Transverse colon (tissue), 4 donors: ENCODE results near the gene MEIS3. TPM values are rescaled to one million over a fixed set of nuclear protein-coding genes. Genes with fewer than 3 reads are reported as not detected.
"Not testable (repeated sequence)": the region's sequence is repeated elsewhere in the genome, so short reads cannot be mapped to it uniquely, and the experiment has no call there.

Source experiments
- DNase-seq: peaks from one replicate; pipeline ENCODE4 v3.0.0-alpha.2; 2019
- H3K27ac ChIP-seq, 4 donors: fragments of 200-600 bp; sonication (generic); 2 replicates each; pipeline ENCODE4 v1.5.1; 2016 to 2018; ENCODE audit warnings: inconsistent platforms in 4 of 4
- H3K27me3 ChIP-seq: fragments of 200-600 bp; sonication (generic); 2 replicates; pipeline ENCODE4 v1.5.1; 2017; ENCODE audit warnings: inconsistent platforms
- H3K36me3 ChIP-seq, 4 donors: fragments of 200-600 bp; sonication (generic); 2 replicates each; pipeline ENCODE4 v1.5.1; 2017 to 2019; ENCODE audit warnings: inconsistent platforms in 4 of 4
- H3K4me1 ChIP-seq, 4 donors: fragments of 200-600 bp; sonication (generic); 2 replicates each; pipeline ENCODE4 v1.5.1; 2017 to 2020; ENCODE audit warnings: inconsistent platforms in 4 of 4
- H3K4me3 ChIP-seq, 4 donors: fragments of 200-600 bp; sonication (generic); 1 replicate in 1 of 4; 2 replicates in 3 of 4; pipeline versions ENCODE4 v1.5.1 to v1.6.1; 2017 to 2019; ENCODE audit warnings: inconsistent platforms in 4 of 4
- H3K9me3 ChIP-seq, 2 donors: fragments of 200-600 bp; sonication (generic); 2 replicates each; pipeline ENCODE4 v1.5.1; 2017 to 2019; ENCODE audit warnings: inconsistent platforms in 2 of 2
- EP300 ChIP-seq: sonication (generic); formaldehyde crosslinking; IDR thresholded peaks from one replicate; pipeline ENCODE4 v1.6.1; 2017; ENCODE audit warnings: antibody characterized with exemption, low read depth
- POLR2A ChIP-seq: fragments of 450-650 bp; IDR thresholded peaks from one replicate; pipeline ENCODE4 v1.6.1; 2016; ENCODE audit warnings: antibody characterized with exemption, mild to moderate bottlenecking, moderate library complexity
- POLR2AphosphoS5 ChIP-seq, 3 donors: sonication (generic); formaldehyde crosslinking; IDR thresholded peaks; one replicate each; pipeline ENCODE4 v1.6.1; 2016; ENCODE audit warnings: antibody characterized with exemption in 3 of 3
- WGBS, 2 donors: methylation state at CpG; one replicate each; pipeline ENCODE4 v1.1.5; 2018; ENCODE audit warnings: low coverage in 1 of 2; 5-methylcytosine and 5-hydroxymethylcytosine counted together
- in situ Hi-C, 4 donors: fragments of 200-750 bp; cut with MboI; loops; one replicate each; pipeline versions ENCODE4 v1.15.0 to v1.15.1; 2017; ENCODE audit warnings: low sequenced_read_pairs in 3 of 4, low pct_ligation_motif_present in 1 of 4, low pct_unique_long_range_greater_than_20kb in 1 of 4
- intact Hi-C: fragments of 100-400 bp; cut with DNase I; formaldehyde crosslinking; loops from one replicate; pipeline ENCODE4 v1.15.1; 2023; ENCODE audit warnings: low total_unique reads
- total RNA-seq, 4 donors: library from RNA; depleted of rRNA; stranded (reverse); fragments of >200 nt; gene quantifications; one replicate each; pipeline ENCODE4 v1.1.0, GENCODE V29; 2016
- TF ChIP-seq, protein P1 (sequence below), 5 experiments: fragments of 200-600 bp in 3 of 5; fragments of 450-650 bp in 2 of 5; sonication (generic) in 3 of 5; IDR thresholded peaks; 1 replicate in 2 of 5; 2 replicates in 3 of 5; pipeline ENCODE4 v1.5.1; 2016 to 2017; ENCODE audit warnings: antibody characterized with exemption in 5 of 5, inconsistent platforms in 3 of 5, mild to moderate bottlenecking in 2 of 5, moderate library complexity in 1 of 5

MEIS3 gene
- total RNA-seq, 4 donors from 2014 or later, result 2.3 to 56.5 (median 7.1) TPM; not detected in 1

- H3K27me3 ChIP-seq, result peaks cover 64% of the 10 kb centered on the region
- peaks cover 0 to 4% (median 1%) of the 10 kb centered on the region in 4 donors for H3K4me1 ChIP-seq
- 60 to 88% methylated on average over 2 to 21 of the region's 21 CpGs for WGBS, 2 donors
- intact Hi-C loops, result no loop called here
- DNase-seq, result no peak
- TF ChIP-seq, protein P1, sequence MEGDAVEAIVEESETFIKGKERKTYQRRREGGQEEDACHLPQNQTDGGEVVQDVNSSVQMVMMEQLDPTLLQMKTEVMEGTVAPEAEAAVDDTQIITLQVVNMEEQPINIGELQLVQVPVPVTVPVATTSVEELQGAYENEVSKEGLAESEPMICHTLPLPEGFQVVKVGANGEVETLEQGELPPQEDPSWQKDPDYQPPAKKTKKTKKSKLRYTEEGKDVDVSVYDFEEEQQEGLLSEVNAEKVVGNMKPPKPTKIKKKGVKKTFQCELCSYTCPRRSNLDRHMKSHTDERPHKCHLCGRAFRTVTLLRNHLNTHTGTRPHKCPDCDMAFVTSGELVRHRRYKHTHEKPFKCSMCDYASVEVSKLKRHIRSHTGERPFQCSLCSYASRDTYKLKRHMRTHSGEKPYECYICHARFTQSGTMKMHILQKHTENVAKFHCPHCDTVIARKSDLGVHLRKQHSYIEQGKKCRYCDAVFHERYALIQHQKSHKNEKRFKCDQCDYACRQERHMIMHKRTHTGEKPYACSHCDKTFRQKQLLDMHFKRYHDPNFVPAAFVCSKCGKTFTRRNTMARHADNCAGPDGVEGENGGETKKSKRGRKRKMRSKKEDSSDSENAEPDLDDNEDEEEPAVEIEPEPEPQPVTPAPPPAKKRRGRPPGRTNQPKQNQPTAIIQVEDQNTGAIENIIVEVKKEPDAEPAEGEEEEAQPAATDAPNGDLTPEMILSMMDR (IDR thresholded peaks at IDR 0.05), result no peak
- H3K36me3 ChIP-seq, result no peaks in the 10 kb centered on the region
- no peak overlapping the region for H3K27ac ChIP-seq
- H3K9me3 ChIP-seq, result no peaks in the 10 kb centered on the region
- no peak overlapping the region for H3K4me3 ChIP-seq
- in situ Hi-C loops, result loop anchor here in 1 of 4 donors (25.0 kb wide), 1 partner anchor 129 kb away; no protein-coding TSS in a partner anchor
Observed at GRCh38 chr19:47415953-47416642, 3.2 kb downstream of the MEIS3 start.

GRCh38 chr19:47414469-47414868, 4.9 kb downstream of the MEIS3 start:
- H3K4me1 ChIP-seq, result peaks cover 0 to 4% (median 1%) of the 10 kb centered on the region in 4 donors
- DNase-seq, result no peak
- no peaks in the 10 kb centered on the region for H3K9me3 ChIP-seq
- 52% methylated on average over 18 of the region's 21 CpGs; no CpG with 5 or more reads in 1 of the 2 donors for WGBS, 2 donors
- H3K27ac ChIP-seq, result no peak overlapping the region
- in situ Hi-C loops (loop anchor here in 1 of 4 donors (25.0 kb wide), 1 partner anchor 127 kb away; no protein-coding TSS in a partner anchor), intact Hi-C loops (no loop called here)
- peaks cover 47% of the 10 kb centered on the region for H3K27me3 ChIP-seq
- no peak overlapping the region for H3K4me3 ChIP-seq
- TF ChIP-seq, protein P1 (IDR thresholded peaks at IDR 0.05), result no peak
- no peak for TF ChIP-seq EP300
- no peak for TF ChIP-seq POLR2A
- no peak for TF ChIP-seq POLR2AphosphoS5 (IDR thresholded peaks at IDR 0.05)
- H3K36me3 ChIP-seq, result no peaks in the 10 kb centered on the region

DNA sequence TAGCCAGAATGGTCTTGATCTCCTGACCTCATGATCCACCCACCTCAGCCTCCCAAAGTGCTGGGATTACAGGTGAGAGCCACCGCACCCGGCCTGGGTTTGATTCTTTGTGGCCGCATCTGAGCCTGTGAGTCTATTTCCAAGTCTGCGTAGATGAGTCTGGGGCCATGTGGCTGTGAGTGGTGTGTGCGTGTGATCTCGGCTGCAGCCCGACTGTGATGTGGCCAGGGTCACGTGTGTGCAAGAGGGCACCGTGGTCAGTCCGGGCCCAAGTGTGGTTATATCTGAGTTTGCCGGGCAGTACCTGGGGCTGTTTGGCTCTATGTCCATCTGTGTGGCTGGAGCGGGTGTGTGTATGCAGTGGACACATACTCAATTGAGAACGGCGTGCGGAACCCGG, 5.4 kb downstream of the MEIS3 start:
- peaks cover 0 to 4% (median 1%) of the 10 kb centered on the region in 4 donors for H3K4me1 ChIP-seq
- in situ Hi-C loops, result loop anchor here in 1 of 4 donors (25.0 kb wide), 1 partner anchor 127 kb away; no protein-coding TSS in a partner anchor
- no peak overlapping the region for H3K27ac ChIP-seq
- H3K9me3 ChIP-seq, result no peaks in the 10 kb centered on the region
- no peaks in the 10 kb centered on the region for H3K36me3 ChIP-seq
- TF ChIP-seq POLR2A (no peak), POLR2AphosphoS5 (IDR thresholded peaks at IDR 0.05) (no peak), EP300 (no peak)
- TF ChIP-seq, protein P1 (IDR thresholded peaks at IDR 0.05), result no peak
- H3K27me3 ChIP-seq, result peaks cover 42% of the 10 kb centered on the region
- DNase-seq, result no peak
- intact Hi-C loops, result no loop called here
- WGBS, 2 donors, result 93 to 100% methylated on average over 1 to 15 of the region's 16 CpGs
- no peak overlapping the region for H3K4me3 ChIP-seq

DNA sequence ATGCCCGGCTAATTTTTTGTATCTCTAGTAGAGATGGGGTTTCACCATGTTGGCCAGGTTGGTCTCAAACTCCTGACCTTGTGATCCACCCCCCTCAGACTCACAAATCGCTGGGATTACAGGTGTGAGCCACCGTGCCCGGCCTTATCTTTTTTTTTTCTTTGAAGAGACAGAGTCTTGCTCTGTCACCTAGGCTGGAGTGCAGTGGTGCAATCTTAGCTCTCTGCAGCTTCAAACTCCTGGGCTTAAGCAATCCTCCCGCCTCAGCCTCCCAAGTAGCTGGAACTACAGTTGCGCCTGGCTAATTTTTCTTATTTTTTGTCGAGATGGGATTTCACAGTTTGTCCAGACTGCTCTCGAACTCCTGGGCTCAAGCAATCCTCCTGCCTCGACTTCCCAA, 7.6 kb downstream of the MEIS3 start:
- H3K27me3 ChIP-seq, result peaks cover 34% of the 10 kb centered on the region

More for the DNA sequence above, 7.6 kb downstream of the MEIS3 start:
- H3K4me1 ChIP-seq, H3K27ac ChIP-seq, H3K4me3 ChIP-seq, H3K9me3 ChIP-seq, DNase-seq, H3K36me3 ChIP-seq, intact Hi-C loops: not testable (repeated sequence)
- in situ Hi-C loops, result loop anchor here in 1 of 4 donors (25.0 kb wide), 1 partner anchor 124 kb away; no protein-coding TSS in a partner anchor
- WGBS, 2 donors, result 76 to 78% methylated on average over 5 to 9 of the region's 9 CpGs
